Activated B cell treated with CpG ODN at 0.5 μM for 24 hours (primary cell): Measurements from ENCODE around the gene PRR36. TPM values are rescaled to one million over a fixed set of nuclear protein-coding genes. Genes with fewer than 3 reads are reported as not detected.

Experiments
- ATAC-seq: fragments of 200-7000 bp; cut with Tn5 transposase; one replicate; pipeline ENCODE4 v1.10.0; 2021; ENCODE audit warnings: low read depth, mild to moderate bottlenecking, moderate library complexity
- CTCF ChIA-PET: fragments of 350-600 bp; sonication (Branson Sonifier 250); formaldehyde crosslinking; loops from one replicate; lab custom pipeline; 2021; ENCODE audit warnings: antibody characterized with exemption; lab: Charles Lee
- POLR2A ChIA-PET: fragments of 350-600 bp; sonication (Branson Sonifier 250); formaldehyde crosslinking; loops from one replicate; lab custom pipeline; 2021; ENCODE audit warnings: antibody characterized with exemption; lab: Charles Lee
- DNase-seq: peaks from one replicate; pipeline ENCODE4 v3.0.0; 2022
- H3K27ac Mint-ChIP-seq: one replicate; pipeline ENCODE4 v1.8.0; 2020; ENCODE audit warnings: mixed read lengths
- H3K27me3 Mint-ChIP-seq: one replicate; pipeline ENCODE4 v1.8.0; 2021; ENCODE audit warnings: mixed read lengths
- H3K36me3 Mint-ChIP-seq: one replicate; pipeline ENCODE4 v1.8.0; 2021; ENCODE audit warnings: low read depth, mixed read lengths
- H3K4me1 Mint-ChIP-seq: one replicate; pipeline ENCODE4 v1.8.0; 2021; ENCODE audit warnings: mixed read lengths
- H3K4me3 Mint-ChIP-seq: one replicate; pipeline ENCODE4 v1.8.0; 2020; ENCODE audit warnings: mild to moderate bottlenecking, mixed read lengths
- H3K9me3 Mint-ChIP-seq: one replicate; pipeline ENCODE4 v1.8.0; 2020; ENCODE audit warnings: mixed read lengths
- intact Hi-C: fragments of 100-400 bp; cut with micrococcal nuclease; formaldehyde crosslinking; loops from one replicate; pipeline ENCODE4 v1.15.1; 2024
- total RNA-seq: library from RNA; stranded (reverse); gene quantifications from 2 replicates; pipeline ENCODE4 v1.2.3, GENCODE V29; 2022
- TF ChIP-seq, protein P1 (sequence below): fragments of 200-600 bp; IDR thresholded peaks from one replicate; pipeline ENCODE4 v1.8.0; 2022; ENCODE audit warnings: antibody characterized with exemption, mild to moderate bottlenecking

The PRR36 gene
- total RNA-seq, 1 donor from 2014 or later = not detected

DNA sequence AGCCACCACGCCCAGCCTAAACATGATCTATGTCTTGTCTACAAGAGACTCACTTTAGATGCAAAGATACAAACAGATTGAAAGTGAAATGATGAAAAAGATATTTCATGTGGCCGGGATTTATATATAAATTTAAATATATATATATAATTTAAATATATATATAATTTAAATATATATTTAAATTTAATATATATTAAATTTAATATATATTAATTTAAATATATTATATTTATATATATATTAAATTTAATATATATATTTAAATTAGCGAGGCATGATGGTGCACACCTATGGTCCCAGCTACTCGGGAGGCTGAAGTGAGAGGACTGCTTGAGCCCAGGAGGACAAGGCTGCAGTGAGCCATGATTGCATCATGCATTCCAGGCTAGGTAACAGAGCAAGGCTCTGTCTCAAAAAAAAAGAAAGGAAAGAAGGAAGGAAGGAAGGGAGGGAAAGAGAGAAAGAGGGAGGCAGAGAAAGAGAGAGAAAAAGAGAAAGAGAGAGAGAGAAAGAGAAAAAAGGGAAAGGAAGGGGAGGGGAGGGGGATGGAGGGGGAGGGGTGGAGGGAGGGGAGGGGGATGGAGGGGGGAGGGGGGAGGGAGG lies 51.2 kb downstream of the PRR36 start:
- Mint-ChIP-seq H3K4me3 (no peak overlapping the region), H3K4me1 (peaks cover 11% of the 10 kb centered on the region), H3K9me3 (no peaks in the 10 kb centered on the region), H3K27ac (no peak overlapping the region), H3K36me3 (no peaks in the 10 kb centered on the region), H3K27me3 (peaks cover 14% of the 10 kb centered on the region)
- POLR2A ChIA-PET = interaction anchor here (0.6 to 0.7 kb wide), 2 partner anchors 60 to 325 kb away, joined by 7 read pairs; no protein-coding TSS in a partner anchor
- DNase-seq = no peak
- TF ChIP-seq, protein P1, sequence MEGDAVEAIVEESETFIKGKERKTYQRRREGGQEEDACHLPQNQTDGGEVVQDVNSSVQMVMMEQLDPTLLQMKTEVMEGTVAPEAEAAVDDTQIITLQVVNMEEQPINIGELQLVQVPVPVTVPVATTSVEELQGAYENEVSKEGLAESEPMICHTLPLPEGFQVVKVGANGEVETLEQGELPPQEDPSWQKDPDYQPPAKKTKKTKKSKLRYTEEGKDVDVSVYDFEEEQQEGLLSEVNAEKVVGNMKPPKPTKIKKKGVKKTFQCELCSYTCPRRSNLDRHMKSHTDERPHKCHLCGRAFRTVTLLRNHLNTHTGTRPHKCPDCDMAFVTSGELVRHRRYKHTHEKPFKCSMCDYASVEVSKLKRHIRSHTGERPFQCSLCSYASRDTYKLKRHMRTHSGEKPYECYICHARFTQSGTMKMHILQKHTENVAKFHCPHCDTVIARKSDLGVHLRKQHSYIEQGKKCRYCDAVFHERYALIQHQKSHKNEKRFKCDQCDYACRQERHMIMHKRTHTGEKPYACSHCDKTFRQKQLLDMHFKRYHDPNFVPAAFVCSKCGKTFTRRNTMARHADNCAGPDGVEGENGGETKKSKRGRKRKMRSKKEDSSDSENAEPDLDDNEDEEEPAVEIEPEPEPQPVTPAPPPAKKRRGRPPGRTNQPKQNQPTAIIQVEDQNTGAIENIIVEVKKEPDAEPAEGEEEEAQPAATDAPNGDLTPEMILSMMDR = no peak
- CTCF ChIA-PET = no interaction called here
- intact Hi-C loops = no loop called here
- ATAC-seq = no peak

DNA sequence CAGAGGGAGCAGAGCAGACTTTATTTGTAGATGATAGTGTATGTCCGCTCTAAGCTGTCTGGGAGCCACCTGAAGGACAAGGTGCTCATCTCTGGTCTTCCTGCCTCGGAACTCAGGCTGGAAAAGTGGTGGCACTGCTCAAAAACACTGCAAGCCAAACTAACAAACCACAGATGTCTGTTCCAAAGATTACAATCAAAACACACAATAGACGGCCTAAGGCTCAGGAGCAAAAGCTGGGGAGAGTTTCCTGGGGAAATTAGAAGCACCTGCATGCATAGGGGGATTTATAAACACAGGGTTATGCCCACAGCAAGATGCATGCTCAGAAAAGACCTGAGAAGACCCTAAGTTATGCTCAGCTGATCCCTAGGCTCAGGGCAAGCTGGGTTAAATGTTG lies 53.6 kb downstream of the PRR36 start:
- Mint-ChIP-seq H3K4me1 (peaks cover 22% of the 10 kb centered on the region), H3K36me3 (no peaks in the 10 kb centered on the region), H3K27ac (no peak overlapping the region), H3K27me3 (peaks cover 14% of the 10 kb centered on the region), H3K4me3 (no peak overlapping the region), H3K9me3 (peaks cover 3% of the 10 kb centered on the region)
- intact Hi-C loops = no loop called here
- TF ChIP-seq, protein P1 = no peak
- ChIA-PET POLR2A (interaction anchor here (1.2 kb wide), 1 partner anchor 144 kb away, joined by 3 read pairs; the partner anchor contains the start of gene MCEMP1), CTCF (no interaction called here)
- ATAC-seq (no peak), DNase-seq (no peak)

DNA sequence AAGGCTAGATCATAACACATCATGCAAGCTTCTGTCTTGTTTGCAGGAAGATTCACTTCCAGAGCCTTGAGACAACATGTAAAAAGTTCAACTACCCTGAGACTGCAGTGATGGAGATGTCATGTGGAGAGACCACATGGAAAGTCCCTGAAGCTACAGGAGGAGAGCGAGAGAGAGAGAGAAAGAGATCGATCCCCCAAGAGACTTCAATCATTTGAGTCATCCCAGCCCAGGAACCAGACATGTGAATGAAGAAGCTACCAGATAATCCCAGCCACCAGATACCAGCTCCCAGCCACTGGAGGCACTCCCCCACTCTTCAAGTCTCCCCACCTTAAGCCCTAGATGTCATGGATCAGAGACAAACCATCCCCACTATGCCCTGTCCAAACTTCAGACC lies 54.9 kb downstream of the PRR36 start:
- CTCF ChIA-PET = interaction anchor here (1.0 to 1.7 kb wide), 5 partner anchors 9 to 50 kb away, joined by 3 to 6 read pairs (median 3); no protein-coding TSS in a partner anchor
- Mint-ChIP-seq H3K27ac (peak overlapping the region; percentile 3), H3K9me3 (peaks cover 3% of the 10 kb centered on the region), H3K36me3 (no peaks in the 10 kb centered on the region), H3K4me1 (peaks cover 34% of the 10 kb centered on the region), H3K27me3 (peaks cover 14% of the 10 kb centered on the region), H3K4me3 (peak overlapping the region; percentile 17)
- intact Hi-C loops = loop anchor here (1.0 kb wide), 1 partner anchor 10 kb away; no protein-coding TSS in a partner anchor
- no peak for DNase-seq
- POLR2A ChIA-PET = interaction anchor here (0.5 to 1.9 kb wide), 8 partner anchors 9 to 142 kb away, joined by 3 to 8 read pairs (median 5); partner anchors contain the start of genes MCEMP1 and TRAPPC5
- TF ChIP-seq, protein P1 = no peak
- ATAC-seq = peak; percentile 64

DNA sequence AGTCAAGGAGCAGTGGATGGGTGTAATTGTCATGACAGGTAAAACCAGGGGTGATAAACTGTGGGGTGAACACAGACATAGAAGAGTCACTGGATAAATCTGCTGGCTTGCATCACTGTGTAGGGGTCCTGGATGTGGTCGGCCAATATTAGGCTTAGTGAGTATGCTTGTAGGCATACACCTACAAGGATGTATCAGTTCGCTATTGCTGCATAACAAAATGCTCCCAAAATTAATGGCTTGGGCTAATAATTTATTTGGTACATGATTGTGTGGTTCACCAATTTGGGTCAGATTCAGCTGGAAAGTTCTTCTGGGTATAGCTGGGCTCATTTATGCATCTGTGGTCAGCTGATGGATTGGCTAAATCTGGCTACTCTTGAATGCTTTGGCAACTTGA lies 55.4 kb downstream of the PRR36 start:
- peak overlapping the region; percentile 3 for H3K27ac Mint-ChIP-seq
- intact Hi-C loops = loop anchor here (1.0 kb wide), 1 partner anchor 10 kb away; no protein-coding TSS in a partner anchor
- ChIA-PET CTCF (interaction anchor here (1.0 to 1.7 kb wide), 5 partner anchors 10 to 51 kb away, joined by 3 to 6 read pairs (median 3); no protein-coding TSS in a partner anchor), POLR2A (interaction anchor here (0.9 to 1.9 kb wide), 5 partner anchors 10 to 138 kb away, joined by 4 to 8 read pairs (median 5); partner anchors contain the start of gene TRAPPC5)
- DNase-seq (no peak), ATAC-seq (no peak)
- H3K36me3 Mint-ChIP-seq = no peaks in the 10 kb centered on the region
- TF ChIP-seq, protein P1 = no peak
- H3K4me1 Mint-ChIP-seq = peaks cover 37% of the 10 kb centered on the region
- peaks cover 3% of the 10 kb centered on the region for H3K9me3 Mint-ChIP-seq
- H3K4me3 Mint-ChIP-seq = peak overlapping the region; percentile 17
- peaks cover 14% of the 10 kb centered on the region for H3K27me3 Mint-ChIP-seq

Other genes with a start within 250 kb of the PRR36 start
- 47.4 and 51.8 TPM in 2 replicates for gene XAB2, start 244.8 kb downstream of the PRR36 start, total RNA-seq
- 109 and 123 TPM in 2 replicates for gene PET100, start 244.6 kb downstream of the PRR36 start, total RNA-seq
- 2.1 and 2.8 TPM in 2 replicates for gene PCP2, start 240.7 kb downstream of the PRR36 start, total RNA-seq
- 147 and 176 TPM in 2 replicates for gene STXBP2, start 237.3 kb downstream of the PRR36 start, total RNA-seq
- not detected in 2 replicates for gene RETN, start 205.3 kb downstream of the PRR36 start, total RNA-seq
- not detected in 2 replicates for gene MCEMP1, start 197.3 kb downstream of the PRR36 start, total RNA-seq
- gene TRAPPC5, start 193.6 kb downstream of the PRR36 start, total RNA-seq = 110 and 123 TPM in 2 replicates
- 191 and 193 TPM in 2 replicates for gene FCER2, start 172.3 kb downstream of the PRR36 start, total RNA-seq
- gene CLEC4G, start 142.3 kb downstream of the PRR36 start, total RNA-seq = 0.55 and 0.78 TPM in 2 replicates
- 0.11 and 0.24 TPM in 2 replicates for gene CD209, start 126.9 kb downstream of the PRR36 start, total RNA-seq
- 1.3 and 2.0 TPM in 2 replicates for gene CLEC4M, start 111.1 kb downstream of the PRR36 start, total RNA-seq
- gene EVI5L, start 44.2 kb downstream of the PRR36 start, total RNA-seq = 9.2 and 12.8 TPM in 2 replicates
- gene LRRC8E, start 14.1 kb upstream of the PRR36 start, total RNA-seq = not detected in 2 replicates
- gene MAP2K7, start 29.5 kb upstream of the PRR36 start, total RNA-seq = 46.3 and 52.8 TPM in 2 replicates
- gene TGFBR3L, start 40.4 kb upstream of the PRR36 start, total RNA-seq = not detected in 2 replicates
- 14.4 and 15.3 TPM in 2 replicates for gene SNAPC2, start 45.9 kb upstream of the PRR36 start, total RNA-seq
- gene CTXN1, start 51.7 kb upstream of the PRR36 start, total RNA-seq = not detected in 2 replicates
- gene TIMM44, start 69.3 kb upstream of the PRR36 start, total RNA-seq = 78.4 and 92.5 TPM in 2 replicates
- gene ELAVL1, start 131.3 kb upstream of the PRR36 start, total RNA-seq = 83.5 and 87.1 TPM in 2 replicates
- not detected in 2 replicates for gene CCL25, start 178.4 kb upstream of the PRR36 start, total RNA-seq